Prostate gland (tissue), 2 donors: Measurements from ENCODE around the gene WHRN.

ENCODE experiments used
- POLR2A ChIP-seq: fragments of 450-650 bp; IDR thresholded peaks from one replicate; pipeline ENCODE4 v1.6.1; 2016; ENCODE audit warnings: antibody characterized with exemption, mild to moderate bottlenecking
- POLR2AphosphoS5 ChIP-seq: sonication (generic); formaldehyde crosslinking; IDR thresholded peaks from one replicate; pipeline ENCODE4 v1.6.1; 2017; ENCODE audit warnings: antibody characterized with exemption
- TF ChIP-seq, protein P1 (sequence below), 4 experiments: fragments of 200-600 bp in 2 of 4; fragments of 450-650 bp in 2 of 4; sonication (generic) in 2 of 4; IDR thresholded peaks; 1 replicate in 3 of 4; 2 replicates in 1 of 4; pipeline ENCODE4 v1.5.1; 2016 to 2019; ENCODE audit warnings: antibody characterized with exemption in 4 of 4, mild to moderate bottlenecking in 2 of 4, moderate library complexity in 2 of 4

DNA sequence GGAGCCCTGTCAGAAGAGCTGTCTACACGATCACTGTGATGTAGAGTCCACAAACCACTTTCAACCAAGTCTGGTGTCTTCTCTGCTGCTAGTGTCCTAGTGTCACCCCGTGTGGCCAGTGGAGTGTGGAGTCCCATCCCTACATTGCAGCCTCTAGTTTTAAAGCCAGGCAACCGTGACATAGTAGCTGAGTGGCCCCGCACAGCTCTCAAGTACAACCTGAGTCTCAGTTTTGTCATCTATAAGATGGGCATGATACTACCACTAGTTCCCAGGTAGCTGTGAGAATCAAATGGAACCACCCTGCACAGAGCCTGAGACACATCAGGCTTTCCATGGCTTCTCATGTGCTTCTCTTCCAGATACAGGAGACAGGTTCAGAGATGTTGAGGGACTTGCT is 74.3 kb downstream of the WHRN start:
- TF ChIP-seq, protein P1, sequence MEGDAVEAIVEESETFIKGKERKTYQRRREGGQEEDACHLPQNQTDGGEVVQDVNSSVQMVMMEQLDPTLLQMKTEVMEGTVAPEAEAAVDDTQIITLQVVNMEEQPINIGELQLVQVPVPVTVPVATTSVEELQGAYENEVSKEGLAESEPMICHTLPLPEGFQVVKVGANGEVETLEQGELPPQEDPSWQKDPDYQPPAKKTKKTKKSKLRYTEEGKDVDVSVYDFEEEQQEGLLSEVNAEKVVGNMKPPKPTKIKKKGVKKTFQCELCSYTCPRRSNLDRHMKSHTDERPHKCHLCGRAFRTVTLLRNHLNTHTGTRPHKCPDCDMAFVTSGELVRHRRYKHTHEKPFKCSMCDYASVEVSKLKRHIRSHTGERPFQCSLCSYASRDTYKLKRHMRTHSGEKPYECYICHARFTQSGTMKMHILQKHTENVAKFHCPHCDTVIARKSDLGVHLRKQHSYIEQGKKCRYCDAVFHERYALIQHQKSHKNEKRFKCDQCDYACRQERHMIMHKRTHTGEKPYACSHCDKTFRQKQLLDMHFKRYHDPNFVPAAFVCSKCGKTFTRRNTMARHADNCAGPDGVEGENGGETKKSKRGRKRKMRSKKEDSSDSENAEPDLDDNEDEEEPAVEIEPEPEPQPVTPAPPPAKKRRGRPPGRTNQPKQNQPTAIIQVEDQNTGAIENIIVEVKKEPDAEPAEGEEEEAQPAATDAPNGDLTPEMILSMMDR (IDR thresholded peaks at IDR 0.05) = no peak
- TF ChIP-seq POLR2AphosphoS5 (no peak), POLR2A (no peak)
